Mesenteric fat pad (tissue), 1 donor: ENCODE measurements around the gene RIMKLB. TPM values are rescaled to one million over a fixed set of nuclear protein-coding genes. Genes with fewer than 3 reads are reported as not detected.
A peak's percentile ranks its signal among the peaks of the same experiment; 100 is the strongest.
"Not testable (repeated sequence)": the region's sequence is repeated elsewhere in the genome, so short reads cannot be mapped to it uniquely, and the experiment has no call there.

Source experiments
- DNase-seq: peaks from one replicate; pipeline ENCODE4 v3.0.0-alpha.2; 2020; ENCODE audit warnings: low spot score
- total RNA-seq: library from RNA; stranded (reverse); fragmentation: NEBNext Ultra II Directional; extraction: Animal tissue kit (Norgen Biotek cat#: 25700); gene quantifications from one replicate; pipeline ENCODE4 v1.2.1, GENCODE V29; 2021
- donor health status: DM: yes; HTN: yes; CAD: no.

RIMKLB gene
- total RNA-seq, 1 donor from 2014 or later, result 40.7 TPM

DNA sequence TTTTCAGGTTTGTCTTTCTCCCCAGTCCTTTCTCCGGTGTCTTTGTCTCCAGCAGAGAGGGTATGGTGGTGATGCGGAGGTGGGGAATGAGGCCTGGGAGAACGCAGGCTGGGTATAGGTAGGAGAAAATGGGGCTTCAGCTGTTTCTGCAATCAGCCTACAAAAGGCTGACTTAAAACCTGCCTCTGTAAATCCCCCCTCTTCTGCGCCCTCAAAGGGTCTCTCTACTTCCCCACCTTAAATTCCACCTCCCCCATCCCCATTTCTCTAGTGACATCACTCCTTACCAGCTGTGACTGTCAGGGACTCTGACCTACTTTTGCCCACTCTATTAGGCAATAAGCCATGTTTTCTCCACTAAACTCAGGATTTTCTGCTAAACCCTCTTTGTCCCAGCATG, 8.1 kb upstream of the RIMKLB start:
- no peak for DNase-seq

DNA sequence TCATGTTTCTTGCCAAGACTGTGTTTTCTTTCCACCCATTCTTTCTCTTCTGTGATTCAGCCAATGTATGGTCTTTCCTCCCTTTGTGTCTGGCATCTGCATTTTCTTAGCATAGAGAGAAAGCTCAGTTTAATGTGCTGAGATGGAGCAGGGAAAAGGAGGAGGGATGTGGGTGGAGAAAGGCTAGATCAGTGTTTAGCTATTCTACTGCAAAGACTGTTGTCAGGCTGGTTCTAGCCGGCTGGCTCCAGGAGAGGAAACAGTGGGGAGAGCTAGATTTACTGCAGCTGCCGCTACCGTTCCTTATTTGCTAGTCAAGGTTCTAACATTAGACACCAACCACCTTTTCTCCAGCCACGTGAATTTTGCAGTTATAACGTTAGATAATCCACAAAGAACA, 5.2 kb upstream of the RIMKLB start:
- no peak for DNase-seq

DNA sequence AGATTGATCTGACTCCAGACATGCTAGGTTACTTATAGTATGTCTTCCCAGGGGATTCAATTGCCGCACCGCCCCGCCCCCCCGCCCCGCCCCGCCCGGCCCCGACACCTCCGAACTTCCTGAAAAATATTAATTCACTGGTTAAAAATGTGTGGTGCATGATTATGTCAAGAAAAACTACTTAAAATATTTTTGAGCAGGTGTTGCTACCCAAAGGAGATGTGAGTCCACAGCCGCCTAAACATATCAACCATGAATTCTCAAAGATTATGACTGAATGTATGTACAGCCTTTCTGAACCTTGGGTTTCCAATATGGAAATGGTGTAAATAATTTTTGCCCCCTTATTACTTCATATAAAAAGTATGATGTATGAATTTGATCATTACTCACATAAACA, 2.7 kb upstream of the RIMKLB start:
- DNase-seq, result no peak

DNA sequence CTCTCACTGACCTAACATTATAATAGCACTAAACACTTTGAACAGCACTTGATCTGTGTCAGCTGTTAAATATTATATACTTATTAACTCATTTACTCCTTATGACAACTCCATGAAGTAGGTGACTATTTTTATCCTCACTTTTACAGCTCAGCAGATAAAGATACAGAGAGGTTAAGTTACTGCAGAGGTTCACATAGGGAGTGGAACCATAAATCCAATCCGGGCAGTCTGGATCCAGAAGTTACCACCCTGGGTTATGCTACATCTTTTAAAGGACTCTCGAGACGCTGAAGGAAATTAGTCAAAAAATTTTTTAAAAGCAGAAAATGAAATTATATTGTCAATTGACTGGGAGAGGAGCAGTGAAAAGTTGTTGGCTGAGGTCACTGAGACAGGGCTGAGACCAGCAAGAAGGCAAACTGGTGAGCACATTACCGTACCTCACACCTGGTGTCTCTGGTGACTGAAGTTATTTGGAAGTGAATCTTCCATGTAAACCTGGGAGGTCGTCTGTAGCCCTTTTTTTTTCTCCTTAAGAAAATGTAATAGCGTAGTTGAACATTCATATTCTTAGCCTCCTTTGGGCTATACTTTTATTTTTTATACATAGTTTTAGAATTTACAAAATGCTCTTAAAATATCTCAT, 1.2 kb upstream of the RIMKLB start:
- no peak for DNase-seq

DNA sequence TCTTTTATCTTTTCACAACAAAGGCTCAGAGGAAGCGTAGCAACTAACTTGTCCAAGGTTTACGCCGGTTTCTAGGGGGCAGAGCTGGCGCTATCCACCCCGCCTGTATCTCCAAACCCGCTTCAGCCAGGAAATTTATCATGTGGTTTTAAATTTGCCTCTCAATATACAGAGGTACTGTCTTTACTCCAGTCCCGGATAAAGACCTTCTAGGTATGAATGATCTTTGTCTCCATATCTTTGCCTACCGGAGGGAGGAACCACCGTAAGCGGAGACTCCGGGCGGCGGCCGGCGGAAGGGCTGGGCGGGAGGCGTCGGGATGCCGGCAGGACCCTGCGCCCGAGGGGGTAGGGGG, 693 bp upstream of the RIMKLB start:
- DNase-seq, result no peak

GRCh38 chr12:8698132-8698851, 501 bp downstream of the RIMKLB start:
- peak; percentile 91 for DNase-seq

- no peak for DNase-seq
Observed at GRCh38 chr12:8698879-8699278, 1.1 kb downstream of the RIMKLB start.

GRCh38 chr12:8699714-8700113, 1.9 kb downstream of the RIMKLB start:
- no peak for DNase-seq

DNA sequence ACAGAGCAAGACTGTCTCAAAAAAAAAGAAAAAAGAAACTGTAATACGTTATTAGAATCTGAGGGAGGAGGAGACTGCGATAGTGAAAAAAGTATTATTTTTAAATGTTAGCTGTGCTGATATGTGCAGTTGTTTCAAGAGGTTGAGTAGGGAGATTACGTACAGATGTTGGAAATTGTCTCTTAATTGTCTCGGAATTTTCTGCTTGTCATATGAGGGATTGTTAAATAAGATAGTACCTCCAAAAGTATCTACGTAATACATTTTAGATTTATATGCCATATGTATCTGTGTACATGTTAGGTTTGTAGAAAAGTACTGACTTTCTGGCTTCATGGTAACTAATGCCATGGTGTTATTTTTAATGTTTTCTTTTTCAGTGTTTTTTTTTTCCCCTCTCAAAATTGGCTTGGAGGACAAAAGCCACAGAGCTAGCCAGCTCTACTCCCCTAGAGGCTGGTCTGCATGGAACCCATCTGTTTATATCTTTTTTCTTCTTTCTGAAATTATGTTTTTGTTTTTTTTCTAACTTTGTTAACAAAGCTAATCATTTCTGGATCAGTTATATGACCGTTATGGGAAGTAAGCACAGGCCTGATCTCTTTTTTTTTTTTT, 3.4 kb downstream of the RIMKLB start:
- DNase-seq, result no peak

GRCh38 chr12:8702159-8702558, 4.4 kb downstream of the RIMKLB start:
- no peak for DNase-seq

GRCh38 chr12:8709124-8709830, 11.5 kb downstream of the RIMKLB start:
- DNase-seq, result no peak

GRCh38 chr12:8712572-8712971, 14.8 kb downstream of the RIMKLB start:
- DNase-seq, result no peak

GRCh38 chr12:8722286-8722800, 24.6 kb downstream of the RIMKLB start:
- no peak for DNase-seq

- DNase-seq, result no peak
Observed at GRCh38 chr12:8734873-8735381, 37.1 kb downstream of the RIMKLB start.

- DNase-seq, result no peak
Observed at GRCh38 chr12:8742501-8742900, 44.7 kb downstream of the RIMKLB start.

DNA sequence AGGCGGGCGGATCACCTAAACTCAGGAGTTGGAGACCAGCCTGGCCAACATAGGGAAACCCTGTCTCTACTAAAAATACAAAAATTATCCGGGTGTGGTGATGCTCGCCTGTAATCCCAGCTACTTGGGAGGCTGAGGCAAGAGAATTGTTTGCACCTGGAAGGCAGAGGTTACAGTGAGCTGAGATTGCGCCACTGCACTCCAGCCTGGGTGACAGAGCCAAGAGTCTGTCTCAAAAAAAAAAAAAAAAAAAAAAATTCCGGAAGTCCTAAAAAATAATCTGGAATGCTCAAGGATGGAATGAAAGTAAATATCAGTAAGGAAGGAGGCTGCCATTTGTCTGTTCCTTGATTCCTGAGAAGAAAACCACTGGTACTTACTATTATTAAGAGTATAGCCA, 45.3 kb downstream of the RIMKLB start:
- not testable (repeated sequence) for DNase-seq

DNA sequence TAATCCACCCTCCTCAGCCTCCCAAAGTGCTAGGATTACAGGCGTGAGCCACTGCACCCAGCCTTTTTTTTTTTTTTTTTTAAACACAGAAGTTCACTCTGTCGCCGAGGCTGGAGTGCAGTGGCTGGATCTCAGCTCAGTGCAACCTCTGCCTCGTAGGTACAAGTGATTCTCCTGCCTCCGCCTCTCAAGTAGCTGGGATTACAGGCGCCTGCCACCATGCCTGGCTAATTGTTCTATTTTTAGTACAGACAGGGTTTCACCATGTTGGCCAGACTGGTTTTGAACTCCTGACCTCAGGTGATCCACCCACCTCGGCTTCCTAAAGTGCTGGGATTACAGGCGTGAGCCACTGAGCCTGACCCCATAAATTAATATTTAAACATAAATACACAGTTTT, 47.8 kb downstream of the RIMKLB start:
- not testable (repeated sequence) for DNase-seq

DNA sequence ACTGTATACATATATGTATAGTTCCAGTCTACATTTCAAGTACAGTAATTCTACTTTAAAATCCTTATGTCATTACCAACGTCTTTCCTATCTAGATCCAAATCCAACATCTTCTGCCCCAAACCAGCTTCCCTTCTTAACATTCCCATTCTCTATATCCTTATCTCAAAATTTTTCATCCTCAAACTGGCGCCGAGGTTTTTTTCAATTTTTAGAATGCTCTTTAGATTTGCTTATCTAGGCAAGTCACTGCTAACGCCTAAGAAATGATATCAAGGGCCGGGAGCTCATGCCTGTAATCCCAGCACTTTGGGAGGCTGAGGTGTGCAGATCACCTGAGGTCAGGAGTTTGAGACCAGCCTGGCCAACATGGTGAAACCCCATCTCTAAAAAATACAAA, 48.3 kb downstream of the RIMKLB start:
- DNase-seq, result no peak

- DNase-seq, result not testable (repeated sequence)
Observed at GRCh38 chr12:8760076-8760475, 62.3 kb downstream of the RIMKLB start.

DNA sequence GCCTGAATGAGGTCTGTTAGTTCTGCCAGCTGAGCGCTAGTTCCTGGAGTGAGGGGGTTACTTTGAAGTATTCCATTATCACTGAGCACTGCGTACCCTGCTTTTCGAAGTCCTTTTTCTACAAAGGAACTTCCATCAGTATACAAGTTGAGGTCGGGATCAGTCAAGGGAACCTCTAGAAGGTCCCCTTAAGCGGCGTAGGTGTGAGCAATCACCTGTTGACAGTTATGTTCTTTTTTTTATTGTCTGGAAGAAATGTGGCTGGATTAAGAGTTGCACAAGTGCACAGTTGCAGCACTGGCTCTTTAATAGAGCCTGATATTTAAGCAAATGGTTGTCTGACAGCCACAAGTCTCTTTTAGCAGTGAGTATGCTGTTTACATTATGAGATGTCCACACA, 64.9 kb downstream of the RIMKLB start:
- DNase-seq, result not testable (repeated sequence)

- DNase-seq, result not testable (repeated sequence)
Observed at GRCh38 chr12:8766121-8766520, 68.3 kb downstream of the RIMKLB start.

DNA sequence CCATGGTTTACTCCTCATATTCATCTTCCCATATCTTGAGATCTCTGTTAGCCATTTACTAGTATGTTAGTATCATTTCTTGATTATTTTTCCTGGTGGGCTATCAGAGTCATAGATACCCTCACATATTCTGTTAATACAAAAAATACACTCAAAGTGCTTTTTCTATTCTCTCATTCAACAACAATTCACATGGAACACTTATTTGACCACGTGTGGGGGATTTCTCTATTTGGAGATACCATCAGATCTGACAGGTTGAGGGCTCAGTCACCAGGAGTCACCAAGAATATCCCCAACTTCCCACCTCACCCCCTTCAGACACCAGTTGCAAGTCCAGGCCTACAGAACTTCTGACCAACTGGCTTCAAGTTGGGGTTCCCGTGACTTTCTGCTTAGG, 72.7 kb downstream of the RIMKLB start:
- DNase-seq, result no peak
